Measurements from ENCODE around the gene HAT1. TPM values are rescaled to one million over a fixed set of nuclear protein-coding genes. Genes with fewer than 3 reads are reported as not detected.

The HAT1 gene
- total RNA-seq, 1 experiment from 2014 or later: 58.9 TPM

GRCh38 chr2:171958475-171958874, 36.2 kb downstream of the HAT1 start (continued):
- no peak for TF ChIP-seq ZNF512 (CRISPR knock-in tag; IDR thresholded peaks at IDR 0.05; ENCODE audit: borderline replicate concordance)
- TF ChIP-seq SP1 (CRISPR knock-in tag; conservative IDR thresholded peaks at IDR 0.05): no peak
- no peak for TF ChIP-seq FOXK1 (CRISPR knock-in tag; IDR thresholded peaks at IDR 0.05)
- TF ChIP-seq GRHL2 (CRISPR knock-in tag; IDR thresholded peaks at IDR 0.05; ENCODE audit: insufficient replicate concordance, severe bottlenecking): no peak
- TF ChIP-seq E2F5 (CRISPR knock-in tag; IDR thresholded peaks at IDR 0.05): no peak
- no peak for TF ChIP-seq PREB (CRISPR knock-in tag; IDR thresholded peaks at IDR 0.05; ENCODE audit: borderline replicate concordance)
- TF ChIP-seq E2F1 (CRISPR knock-in tag; IDR thresholded peaks at IDR 0.05): no peak
- no peak for TF ChIP-seq RELA (CRISPR knock-in tag; IDR thresholded peaks at IDR 0.05; ENCODE audit: borderline replicate concordance)
- TF ChIP-seq STAT6 (CRISPR knock-in tag; conservative IDR thresholded peaks at IDR 0.05; ENCODE audit: low read depth): no peak
- no peak for TF ChIP-seq E2F4 (CRISPR knock-in tag; IDR thresholded peaks at IDR 0.05; ENCODE audit: borderline replicate concordance, low read depth)
- no peak for TF ChIP-seq ATF6 (CRISPR knock-in tag; IDR thresholded peaks at IDR 0.05)

- ATAC-seq (no peak), DNase-seq (ENCODE audit: low spot score) (no peak)
- H3K27me3 Mint-ChIP-seq (ENCODE audit: low read depth): no peaks in the 10 kb centered on the region
- ChIA-PET CTCF (no interaction called here), POLR2A (no interaction called here)
- H3K27ac Mint-ChIP-seq: no peak overlapping the region
- no peak overlapping the region for H3K4me3 Mint-ChIP-seq
- H3K4me1 Mint-ChIP-seq: peaks cover 4% of the 10 kb centered on the region
- H3K36me3 Mint-ChIP-seq: peaks cover 2% of the 10 kb centered on the region; the same call in 1 of the 2 replicates
- no peaks in the 10 kb centered on the region for H3K9me3 Mint-ChIP-seq
- TF ChIP-seq PRRX2 (CRISPR knock-in tag; IDR thresholded peaks at IDR 0.05) (no peak), GRHL2 (CRISPR knock-in tag; IDR thresholded peaks at IDR 0.05; ENCODE audit: insufficient replicate concordance, severe bottlenecking) (no peak), NFE2L1 (CRISPR knock-in tag; IDR thresholded peaks at IDR 0.05) (no peak), FOXP4 (CRISPR knock-in tag; IDR thresholded peaks at IDR 0.05) (no peak), RELA (CRISPR knock-in tag; IDR thresholded peaks at IDR 0.05; ENCODE audit: borderline replicate concordance) (no peak), ZBTB43 (CRISPR knock-in tag; IDR thresholded peaks at IDR 0.05) (no peak), GABPB1 (CRISPR knock-in tag; IDR thresholded peaks at IDR 0.05) (no peak), ZNF232 (CRISPR knock-in tag; IDR thresholded peaks at IDR 0.05) (no peak), HMGA2 (CRISPR knock-in tag; IDR thresholded peaks at IDR 0.05) (no peak), E2F4 (CRISPR knock-in tag; IDR thresholded peaks at IDR 0.05; ENCODE audit: borderline replicate concordance, low read depth) (no peak), ZNF671 (CRISPR knock-in tag; IDR thresholded peaks at IDR 0.05) (no peak), ZNF423 (CRISPR knock-in tag; IDR thresholded peaks at IDR 0.05) (no peak), MYBL2 (CRISPR knock-in tag; IDR thresholded peaks at IDR 0.05) (no peak)
Observed at GRCh38 chr2:171959998-171960397, 37.7 kb downstream of the HAT1 start.

Data from WTC11 (cell line).